SK-N-MC (cell line): ENCODE measurements around the gene TRIP6.

Experiments used
- DNase-seq: peaks from one replicate; pipeline ENCODE4 v3.0.0-alpha.2; 2011; ENCODE audit warnings: low read depth, low spot score
- H3K27ac ChIP-seq: fragments of 200-600 bp; sonication (generic); 2 replicates; pipeline ENCODE4 v1.5.1; 2016; ENCODE audit warnings: mixed run types
- H3K36me3 ChIP-seq: fragments of 200-600 bp; sonication (generic); 2 replicates; pipeline ENCODE4 v1.6.1; 2017; ENCODE audit warnings: antibody characterized with exemption, low read length, mixed read lengths; ENCODE audit not compliant: insufficient read depth
- H3K4me3 ChIP-seq: fragments of 200-600 bp; sonication (generic); 2 replicates; pipeline ENCODE4 v1.5.1; 2016
- H3K9ac ChIP-seq: fragments of 200-600 bp; sonication (generic); 2 replicates; pipeline ENCODE4 v1.8.0; 2017; ENCODE audit warnings: mixed run types, mixed read lengths; ENCODE audit not compliant: insufficient read length
- H3K9me3 ChIP-seq: fragments of 200-600 bp; sonication (generic); 2 replicates; pipeline ENCODE4 v1.6.1; 2017; ENCODE audit warnings: low read depth, mild to moderate bottlenecking, antibody characterized with exemption, low read length, moderate library complexity, mixed read lengths
- EZH2 ChIP-seq: fragments of 200-600 bp; sonication (generic); IDR thresholded peaks from one replicate; pipeline ENCODE4 v1.6.1; 2017; ENCODE audit warnings: antibody characterized with exemption
- FOXP2 ChIP-seq: optimal IDR thresholded peaks from 2 replicates; pipeline ENCODE3; 2011; ENCODE audit warnings: mild to moderate bottlenecking, moderate library complexity; ENCODE audit not compliant: insufficient read depth; ENCODE audit errors: extremely low read length, control extremely low read depth
- POLR2AphosphoS5 ChIP-seq: IDR thresholded peaks from 2 replicates; pipeline ENCODE4 v1.6.1; 2012; ENCODE audit warnings: mild to moderate bottlenecking, low read depth, low read length, borderline replicate concordance

Gene TRIP6

DNA sequence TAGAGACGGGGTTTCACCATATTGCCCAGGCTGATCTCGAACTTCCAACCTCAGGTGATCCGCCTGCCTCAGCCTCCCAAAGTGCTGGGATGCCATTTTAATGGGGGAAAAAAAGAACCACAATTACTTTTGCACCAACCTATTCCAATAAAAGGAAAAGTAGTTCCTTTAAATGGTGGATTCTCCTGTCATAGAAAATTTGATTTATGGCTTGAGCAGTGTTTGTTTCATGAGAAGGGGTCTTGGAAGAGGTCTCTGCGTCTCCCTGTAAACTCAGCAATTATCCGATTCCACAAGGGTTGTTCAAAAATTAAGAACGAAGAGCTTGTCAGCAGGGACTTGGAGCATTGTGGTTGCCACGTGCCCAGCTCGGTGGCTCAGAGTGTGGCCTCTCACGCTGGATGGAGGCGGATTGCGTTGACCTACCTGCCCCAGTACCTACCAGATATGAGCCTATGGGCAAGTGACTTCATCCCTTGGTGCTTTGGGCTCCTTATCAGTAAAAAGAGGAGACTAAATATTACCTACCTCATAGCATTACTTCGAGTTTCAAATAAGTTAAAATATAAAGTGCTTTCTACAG lies 2.8 kb upstream of the TRIP6 start:
- peak overlapping the region; percentile 98 for H3K27ac ChIP-seq
- H3K9ac ChIP-seq: no peak overlapping the region
- TF ChIP-seq FOXP2 (no peak), EZH2 (no peak), POLR2AphosphoS5 (no peak)
- no peaks in the 10 kb centered on the region for H3K9me3 ChIP-seq
- H3K4me3 ChIP-seq: no peak overlapping the region
- H3K36me3 ChIP-seq: no peaks in the 10 kb centered on the region; the same call in 1 of the 2 replicates
- DNase-seq: no peak

DNA sequence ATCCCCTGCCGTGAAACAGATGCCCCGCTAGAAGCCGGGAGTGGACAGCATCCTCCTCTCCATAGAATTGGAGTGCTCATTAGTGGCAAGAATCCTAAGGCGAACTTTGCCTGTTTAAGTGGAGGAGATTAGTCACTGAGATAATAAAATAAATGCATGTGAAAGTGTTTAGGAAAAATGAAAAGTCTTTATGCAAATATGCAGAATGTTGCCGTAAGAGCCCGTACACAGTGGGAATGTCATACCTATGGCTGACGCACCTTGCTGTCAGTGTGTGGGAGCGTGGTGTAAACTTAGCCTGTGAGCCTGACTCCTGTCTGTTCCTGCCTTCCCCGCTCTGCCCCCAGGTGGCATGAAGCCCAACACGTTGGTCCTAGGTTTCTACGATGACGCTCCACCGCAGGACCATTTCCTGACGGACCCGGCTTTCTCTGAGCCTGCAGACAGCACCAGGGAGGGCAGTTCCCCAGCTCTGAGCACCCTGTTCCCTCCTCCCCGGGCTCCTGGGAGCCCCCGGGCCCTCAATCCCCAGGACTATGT lies 1.7 kb upstream of the TRIP6 start:
- Histone ChIP-seq H3K27ac (peak overlapping the region; percentile 98), H3K9ac (peak overlapping the region; percentile 98)
- no peak for DNase-seq

DNA sequence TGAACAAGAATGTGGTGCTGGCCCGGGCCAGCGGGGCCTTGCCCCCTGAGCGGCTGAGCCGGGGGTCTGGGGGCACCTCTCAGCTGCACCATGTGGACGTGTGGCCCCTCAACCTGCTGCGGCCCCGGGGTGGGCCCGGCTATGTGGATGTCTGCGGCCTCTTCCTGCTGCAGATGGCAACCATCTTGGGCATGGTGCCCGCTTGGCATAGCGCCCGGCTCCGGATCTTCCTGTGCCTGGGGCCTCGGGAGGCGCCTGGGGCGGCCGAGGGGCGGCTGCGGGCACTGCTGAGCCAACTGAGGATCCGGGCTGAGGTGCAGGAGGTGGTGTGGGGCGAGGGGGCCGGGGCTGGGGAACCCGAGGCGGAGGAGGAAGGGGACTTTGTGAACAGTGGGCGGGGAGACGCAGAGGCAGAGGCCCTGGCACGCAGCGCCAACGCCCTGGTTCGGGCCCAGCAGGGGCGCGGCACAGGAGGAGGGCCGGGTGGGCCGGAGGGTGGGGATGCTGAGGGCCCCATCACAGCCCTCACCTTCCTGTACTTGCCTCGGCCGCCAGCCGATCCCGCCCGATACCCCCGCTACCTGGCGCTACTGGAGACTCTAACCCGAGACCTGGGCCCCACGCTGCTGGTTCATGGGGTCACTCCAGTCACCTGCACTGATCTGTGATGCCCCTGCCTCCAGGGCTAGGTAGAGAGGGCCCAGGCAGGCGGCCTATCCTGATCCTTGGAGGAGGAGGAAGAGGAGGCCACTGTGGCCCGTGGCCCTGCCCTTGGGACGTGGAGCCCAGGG lies 1.1 kb upstream of the TRIP6 start:
- H3K36me3 ChIP-seq: peaks cover 14% of the 10 kb centered on the region
- DNase-seq: no peak
- H3K27ac ChIP-seq: peak overlapping the region; percentile 98
- TF ChIP-seq POLR2AphosphoS5 (no peak; the same call in 1 of the 2 replicates), EZH2 (no peak), FOXP2 (no peak)
- peak overlapping the region; percentile 98 for H3K9ac ChIP-seq
- peak overlapping the region; percentile 92 for H3K4me3 ChIP-seq
- H3K9me3 ChIP-seq: no peaks in the 10 kb centered on the region

More for the DNA sequence above, 1.7 kb upstream of the TRIP6 start:
- Histone ChIP-seq H3K9me3 (no peaks in the 10 kb centered on the region), H3K36me3 (peaks cover 7% of the 10 kb centered on the region; the same call in 1 of the 2 replicates), H3K4me3 (peak overlapping the region; percentile 92)
- TF ChIP-seq FOXP2 (no peak), EZH2 (no peak), POLR2AphosphoS5 (no peak)

DNA sequence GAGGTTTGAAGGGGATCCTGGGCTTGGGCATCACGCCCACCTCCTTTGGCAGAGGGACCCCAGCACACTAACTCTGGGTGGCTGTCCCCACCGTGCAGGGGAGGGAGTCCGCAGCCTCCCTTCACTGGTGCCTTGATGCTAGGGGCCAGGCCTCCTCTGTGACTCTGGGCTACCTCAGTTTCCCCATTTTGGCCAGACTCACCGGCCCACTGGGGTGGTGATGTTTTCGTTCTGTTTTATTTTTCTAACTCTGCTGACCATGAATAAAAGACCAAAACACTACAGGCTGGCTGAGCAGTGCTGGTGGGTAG lies 503 bp upstream of the TRIP6 start:
- H3K36me3 ChIP-seq: peaks cover 19% of the 10 kb centered on the region
- no peaks in the 10 kb centered on the region for H3K9me3 ChIP-seq
- H3K9ac ChIP-seq: peak overlapping the region; percentile 98
- no peak for DNase-seq
- peak overlapping the region; percentile 98 for H3K27ac ChIP-seq
- peak overlapping the region; percentile 92 for H3K4me3 ChIP-seq
- TF ChIP-seq EZH2: no peak
- TF ChIP-seq FOXP2: no peak
- no peak for TF ChIP-seq POLR2AphosphoS5

DNA sequence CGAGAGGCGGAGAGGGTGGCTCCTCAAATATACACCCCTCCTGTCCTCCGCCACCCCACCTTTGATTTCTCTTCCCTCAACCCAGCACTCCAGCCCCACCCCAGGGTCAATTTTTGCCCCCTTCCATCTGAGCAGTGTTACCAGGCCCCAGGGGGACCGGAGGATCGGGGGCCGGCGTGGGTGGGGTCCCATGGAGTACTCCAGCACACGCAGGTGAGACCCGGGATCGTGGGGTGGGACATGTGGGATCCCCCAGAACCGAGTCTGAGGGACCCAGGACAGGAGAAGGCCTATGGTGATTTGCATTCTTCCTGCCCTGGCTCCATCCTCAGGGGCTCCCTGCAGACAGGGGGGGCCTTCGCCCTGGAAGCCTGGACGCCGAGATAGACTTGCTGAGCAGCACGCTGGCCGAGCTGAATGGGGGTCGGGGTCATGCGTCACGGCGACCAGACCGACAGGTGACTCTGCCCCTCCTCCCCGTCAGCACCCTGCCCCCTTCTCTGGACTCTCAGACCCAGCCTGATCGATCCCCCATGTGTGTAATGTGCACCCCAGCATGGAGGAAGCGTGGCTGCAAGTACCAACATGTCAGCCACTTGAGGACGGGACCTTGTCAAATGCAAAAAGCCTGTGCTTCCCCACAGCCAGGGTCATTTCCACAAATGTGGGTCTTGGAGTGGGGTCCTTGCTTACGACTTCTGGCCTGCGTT lies 744 bp downstream of the TRIP6 start:
- H3K27ac ChIP-seq: peak overlapping the region; percentile 98
- DNase-seq: no peak
- H3K36me3 ChIP-seq: peaks cover 27% of the 10 kb centered on the region
- no peaks in the 10 kb centered on the region for H3K9me3 ChIP-seq
- no peak for TF ChIP-seq FOXP2
- TF ChIP-seq POLR2AphosphoS5: no peak
- no peak for TF ChIP-seq EZH2
- peak overlapping the region; percentile 98 for H3K9ac ChIP-seq
- peak overlapping the region; percentile 92 for H3K4me3 ChIP-seq

DNA sequence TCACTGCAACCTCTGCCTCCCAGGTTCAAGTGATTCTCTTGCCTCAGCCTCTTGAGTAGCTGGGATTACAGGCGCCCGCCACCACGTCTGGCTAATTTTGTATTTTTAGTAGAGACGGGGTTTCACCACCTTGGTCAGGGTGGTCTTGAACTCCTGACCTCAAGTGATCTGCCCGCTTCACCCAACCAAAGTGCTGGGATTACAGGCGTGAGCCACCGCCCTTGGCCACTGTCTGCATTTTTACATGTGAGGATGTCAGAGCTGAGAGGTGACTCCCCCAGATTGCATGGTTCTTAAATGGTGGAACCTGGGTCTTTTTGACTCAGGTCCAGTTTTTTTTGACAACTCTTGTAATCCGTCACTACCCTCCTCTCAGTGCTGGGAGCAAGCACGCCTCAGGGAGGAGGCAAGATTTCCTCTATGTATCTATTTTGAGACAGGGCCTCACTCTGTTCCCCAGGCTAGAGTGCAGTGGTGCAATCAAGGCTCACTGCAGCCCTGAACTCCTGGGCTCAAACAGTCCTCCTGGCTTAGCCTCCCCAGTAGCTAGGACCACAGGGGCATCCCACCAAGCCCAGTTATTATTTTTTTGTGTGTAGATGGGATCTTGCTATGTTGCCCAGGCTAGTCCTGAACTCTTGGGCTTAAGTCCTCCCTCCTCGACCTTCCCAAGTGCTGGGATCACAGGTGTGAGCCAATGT lies 6.6 kb downstream of the TRIP6 start:
- DNase-seq: no peak
- H3K4me3 ChIP-seq: peak overlapping the region; percentile 90
- TF ChIP-seq POLR2AphosphoS5 (no peak), FOXP2 (no peak), EZH2 (no peak)
- no peaks in the 10 kb centered on the region for H3K9me3 ChIP-seq
- H3K27ac ChIP-seq: peak overlapping the region; percentile 96
- peak overlapping the region; percentile 92 for H3K9ac ChIP-seq
- H3K36me3 ChIP-seq: peaks cover 73% of the 10 kb centered on the region

DNA sequence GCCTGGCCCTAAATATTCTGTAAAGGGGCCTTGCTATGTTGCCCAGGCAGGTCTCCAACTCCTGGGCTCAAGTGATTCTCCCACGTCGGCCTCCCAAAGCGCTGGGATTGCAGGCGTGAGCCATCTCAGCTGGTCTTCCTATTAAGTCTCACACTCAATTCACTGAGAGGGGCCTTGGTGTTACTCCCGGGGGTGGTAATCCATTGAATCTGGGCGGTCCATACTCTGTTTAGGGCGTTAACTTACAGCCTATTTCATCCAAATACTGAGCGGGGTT lies 7.1 kb downstream of the TRIP6 start:
- DNase-seq: no peak

More for the DNA sequence above, 7.1 kb downstream of the TRIP6 start:
- Histone ChIP-seq H3K9ac (peak overlapping the region; percentile 92), H3K4me3 (peak overlapping the region; percentile 90), H3K9me3 (no peaks in the 10 kb centered on the region), H3K27ac (peak overlapping the region; percentile 96), H3K36me3 (peaks cover 78% of the 10 kb centered on the region)
- no peak for TF ChIP-seq FOXP2
- no peak for TF ChIP-seq POLR2AphosphoS5
- no peak for TF ChIP-seq EZH2
